SK-N-SH treated with all-trans-retinoic acid at 6 μM for 48 hours (cell line): ENCODE measurements around the gene ANK2.
"Not testable (repeated sequence)": the region's sequence is repeated elsewhere in the genome, so short reads cannot be mapped to it uniquely, and the experiment has no call there.

Experiments
- ATAC-seq: fragments of 200-7000 bp; cut with Tn5 transposase; 3 replicates; pipeline ENCODE4 v1.9.1; 2020; ENCODE audit warnings: mild to moderate bottlenecking, moderate library complexity
- BACH2 ChIP-seq: fragments of 250-450 bp; sonication (Bioruptor Pico); IDR thresholded peaks from 2 replicates; pipeline ENCODE4 v1.9.0; 2021; ENCODE audit warnings: mild to moderate bottlenecking, borderline replicate concordance
- ESRRG ChIP-seq: fragments of 250-450 bp; sonication (Bioruptor Pico); IDR thresholded peaks from 2 replicates; pipeline ENCODE4 v1.6.1; 2021; ENCODE audit warnings: mild to moderate bottlenecking
- GLIS3 ChIP-seq: fragments of 250-450 bp; sonication (Bioruptor Pico); IDR thresholded peaks from 2 replicates; pipeline ENCODE4 v1.5.0; 2020; ENCODE audit warnings: mild to moderate bottlenecking, moderate library complexity
- ISL1 ChIP-seq: fragments of 250-450 bp; sonication (Bioruptor Pico); IDR thresholded peaks from 2 replicates; pipeline ENCODE4 v2.1.2; 2022; ENCODE audit warnings: mild to moderate bottlenecking, moderate library complexity
- OSR1 ChIP-seq: fragments of 250-450 bp; sonication (Bioruptor Pico); IDR thresholded peaks from 2 replicates; pipeline ENCODE4 v1.8.0; 2022; ENCODE audit warnings: moderate library complexity, mild to moderate bottlenecking, inconsistent platforms
- RARB ChIP-seq: fragments of 250-450 bp; sonication (Bioruptor Pico); IDR thresholded peaks from 2 replicates; pipeline ENCODE4 v1.8.0; 2021; ENCODE audit warnings: mild to moderate bottlenecking, moderate library complexity
- SNAI2 ChIP-seq: fragments of 250-450 bp; sonication (Bioruptor Pico); IDR thresholded peaks from 2 replicates; pipeline ENCODE4 v1.5.0; 2020; ENCODE audit warnings: mild to moderate bottlenecking, moderate library complexity
- TCF4 ChIP-seq: fragments of 250-450 bp; sonication (Bioruptor Pico); IDR thresholded peaks from 2 replicates; pipeline ENCODE4 v1.8.0; 2021; ENCODE audit warnings: mild to moderate bottlenecking, moderate library complexity, borderline replicate concordance
- ZC3H10 ChIP-seq: fragments of 250-450 bp; sonication (Bioruptor Pico); IDR thresholded peaks from 2 replicates; pipeline ENCODE4 v1.5.1; 2021; ENCODE audit warnings: mild to moderate bottlenecking, moderate library complexity
- ZFP3 ChIP-seq: fragments of 250-450 bp; sonication (Bioruptor Pico); IDR thresholded peaks from 2 replicates; pipeline ENCODE4 v1.5.0; 2020; ENCODE audit warnings: mild to moderate bottlenecking, moderate library complexity
- ZFP30 ChIP-seq: fragments of 450-650 bp; formaldehyde crosslinking; IDR thresholded peaks from 2 replicates; pipeline ENCODE4 v1.5.0; 2022; ENCODE audit warnings: mild to moderate bottlenecking, moderate library complexity
- ZNF565 ChIP-seq: fragments of 450-650 bp; formaldehyde crosslinking; conservative IDR thresholded peaks from 2 replicates; pipeline ENCODE4 v1.5.0; 2020; ENCODE audit warnings: low read depth, mild to moderate bottlenecking, moderate library complexity
- ZNF70 ChIP-seq: fragments of 450-650 bp; formaldehyde crosslinking; IDR thresholded peaks from 2 replicates; pipeline ENCODE4 v1.5.0; 2020; ENCODE audit warnings: mild to moderate bottlenecking, moderate library complexity
- ZNF8 ChIP-seq: fragments of 450-650 bp; formaldehyde crosslinking; IDR thresholded peaks from 2 replicates; pipeline ENCODE4 v1.5.0; 2020; ENCODE audit warnings: mild to moderate bottlenecking, moderate library complexity
- TF ChIP-seq, protein P1 (sequence below): fragments of 250-450 bp; sonication (Bioruptor Pico); IDR thresholded peaks from 2 replicates; pipeline ENCODE4 v1.8.0; 2020; ENCODE audit warnings: mild to moderate bottlenecking, moderate library complexity, borderline replicate concordance
- TF ChIP-seq, protein P2 (sequence below): fragments of 250-450 bp; sonication (Bioruptor Pico); IDR thresholded peaks from 2 replicates; pipeline ENCODE4 v1.5.1; 2021; ENCODE audit warnings: mild to moderate bottlenecking, moderate library complexity
- TF ChIP-seq, protein P3 (sequence below): fragments of 250-450 bp; sonication (Bioruptor Pico); IDR thresholded peaks from 2 replicates; pipeline ENCODE4 v1.5.1; 2020; ENCODE audit warnings: low read depth, mild to moderate bottlenecking, moderate library complexity
- TF ChIP-seq, protein P4 (sequence below): fragments of 250-450 bp; sonication (Bioruptor Pico); IDR thresholded peaks from 2 replicates; pipeline ENCODE4 v1.5.0; 2020; ENCODE audit warnings: mild to moderate bottlenecking, moderate library complexity

The ANK2 gene

DNA sequence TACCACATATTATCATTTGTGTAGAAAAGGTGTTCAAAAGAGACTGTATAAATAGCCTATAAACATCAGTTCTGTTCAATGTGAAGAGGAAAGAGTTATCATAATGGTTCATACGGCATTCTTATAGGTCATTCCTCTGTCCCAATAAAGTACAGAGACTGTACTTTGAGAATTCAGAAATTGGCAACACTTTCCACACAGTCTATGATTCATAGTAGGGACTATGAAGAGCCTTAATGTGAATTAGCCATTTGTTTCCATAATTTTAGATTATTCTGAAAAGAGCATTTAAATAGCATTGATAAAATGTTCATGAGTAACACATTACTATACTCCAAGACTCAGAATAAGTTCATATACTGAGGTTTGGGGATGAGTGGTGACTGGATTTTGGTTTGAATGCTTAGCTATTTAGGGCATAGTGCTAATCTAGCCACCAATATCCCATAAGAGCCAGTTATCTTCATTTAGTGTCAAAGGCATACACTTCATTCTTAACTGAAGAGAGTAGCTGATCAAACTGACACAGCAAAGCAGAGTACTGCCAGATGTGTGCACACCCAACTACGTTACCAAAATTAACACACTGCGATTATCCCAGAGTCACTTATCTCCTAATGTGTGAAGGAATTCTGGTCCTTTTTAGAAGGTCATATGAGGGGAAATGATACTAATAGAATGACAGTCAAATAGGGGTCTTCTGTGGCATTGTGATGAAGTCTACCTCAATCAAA lies 10.2 kb downstream of the ANK2 start (continued):
- TF ChIP-seq, protein P1, sequence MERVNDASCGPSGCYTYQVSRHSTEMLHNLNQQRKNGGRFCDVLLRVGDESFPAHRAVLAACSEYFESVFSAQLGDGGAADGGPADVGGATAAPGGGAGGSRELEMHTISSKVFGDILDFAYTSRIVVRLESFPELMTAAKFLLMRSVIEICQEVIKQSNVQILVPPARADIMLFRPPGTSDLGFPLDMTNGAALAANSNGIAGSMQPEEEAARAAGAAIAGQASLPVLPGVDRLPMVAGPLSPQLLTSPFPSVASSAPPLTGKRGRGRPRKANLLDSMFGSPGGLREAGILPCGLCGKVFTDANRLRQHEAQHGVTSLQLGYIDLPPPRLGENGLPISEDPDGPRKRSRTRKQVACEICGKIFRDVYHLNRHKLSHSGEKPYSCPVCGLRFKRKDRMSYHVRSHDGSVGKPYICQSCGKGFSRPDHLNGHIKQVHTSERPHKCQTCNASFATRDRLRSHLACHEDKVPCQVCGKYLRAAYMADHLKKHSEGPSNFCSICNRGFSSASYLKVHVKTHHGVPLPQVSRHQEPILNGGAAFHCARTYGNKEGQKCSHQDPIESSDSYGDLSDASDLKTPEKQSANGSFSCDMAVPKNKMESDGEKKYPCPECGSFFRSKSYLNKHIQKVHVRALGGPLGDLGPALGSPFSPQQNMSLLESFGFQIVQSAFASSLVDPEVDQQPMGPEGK: no peak
- no peak for TF ChIP-seq SNAI2 (CRISPR knock-in tag)

DNA sequence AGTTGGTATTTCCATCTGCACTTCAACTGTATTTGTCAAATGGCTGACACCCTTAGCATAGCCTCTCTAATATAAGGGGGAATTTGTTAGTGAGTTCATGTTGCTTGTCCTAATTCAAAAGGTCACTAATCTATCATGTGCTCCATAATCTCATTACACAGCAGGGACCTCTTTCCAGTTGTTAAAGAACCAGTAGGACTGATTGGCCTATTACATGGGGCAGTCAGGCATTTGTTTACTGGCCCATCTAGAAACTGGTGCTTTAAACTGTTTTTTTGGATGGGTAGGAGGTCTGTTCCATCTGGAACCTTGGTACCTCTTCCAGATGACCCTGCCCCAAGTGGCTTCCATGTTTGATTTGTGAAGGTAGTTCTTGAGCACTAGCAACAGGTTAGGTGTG lies 11.4 kb downstream of the ANK2 start:
- TF ChIP-seq ZNF70 (CRISPR knock-in tag) (no peak), ZFP3 (CRISPR knock-in tag) (no peak), ISL1 (CRISPR knock-in tag) (no peak), ZFP30 (CRISPR knock-in tag) (no peak), OSR1 (CRISPR knock-in tag) (no peak), ESRRG (CRISPR knock-in tag) (no peak), ZNF8 (CRISPR knock-in tag) (no peak)
- ATAC-seq: no peak

DNA sequence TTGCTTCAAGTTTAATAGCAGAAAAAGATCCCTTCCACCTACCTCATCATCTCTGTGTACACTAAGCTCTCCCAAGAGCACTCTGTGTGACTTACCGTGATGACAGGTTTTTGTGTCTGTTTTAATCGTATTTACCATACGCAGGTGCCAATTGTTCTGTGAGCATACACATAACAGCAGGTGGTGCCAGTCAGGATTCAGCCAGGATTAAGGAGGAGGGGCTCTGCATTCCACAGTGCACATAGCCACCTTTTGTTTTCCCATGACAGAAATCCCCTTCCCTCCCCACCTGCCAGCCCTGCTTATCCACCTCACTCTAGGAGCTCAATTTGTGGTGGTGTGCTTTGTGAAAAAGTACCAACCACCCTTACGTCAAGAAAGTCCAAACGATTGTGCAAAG lies 14.8 kb downstream of the ANK2 start:
- TF ChIP-seq, protein P1: no peak
- TF ChIP-seq RARB (CRISPR knock-in tag) (no peak), OSR1 (CRISPR knock-in tag) (no peak), ZC3H10 (CRISPR knock-in tag) (no peak), BACH2 (CRISPR knock-in tag) (no peak), ZNF70 (CRISPR knock-in tag) (no peak), TCF4 (CRISPR knock-in tag) (no peak), ZFP3 (CRISPR knock-in tag) (no peak), SNAI2 (CRISPR knock-in tag) (no peak)
- TF ChIP-seq, protein P2, sequence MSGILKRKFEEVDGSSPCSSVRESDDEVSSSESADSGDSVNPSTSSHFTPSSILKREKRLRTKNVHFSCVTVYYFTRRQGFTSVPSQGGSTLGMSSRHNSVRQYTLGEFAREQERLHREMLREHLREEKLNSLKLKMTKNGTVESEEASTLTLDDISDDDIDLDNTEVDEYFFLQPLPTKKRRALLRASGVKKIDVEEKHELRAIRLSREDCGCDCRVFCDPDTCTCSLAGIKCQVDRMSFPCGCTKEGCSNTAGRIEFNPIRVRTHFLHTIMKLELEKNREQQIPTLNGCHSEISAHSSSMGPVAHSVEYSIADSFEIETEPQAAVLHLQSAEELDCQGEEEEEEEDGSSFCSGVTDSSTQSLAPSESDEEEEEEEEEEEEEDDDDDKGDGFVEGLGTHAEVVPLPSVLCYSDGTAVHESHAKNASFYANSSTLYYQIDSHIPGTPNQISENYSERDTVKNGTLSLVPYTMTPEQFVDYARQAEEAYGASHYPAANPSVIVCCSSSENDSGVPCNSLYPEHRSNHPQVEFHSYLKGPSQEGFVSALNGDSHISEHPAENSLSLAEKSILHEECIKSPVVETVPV (CRISPR knock-in tag): no peak
- TF ChIP-seq, protein P3, sequence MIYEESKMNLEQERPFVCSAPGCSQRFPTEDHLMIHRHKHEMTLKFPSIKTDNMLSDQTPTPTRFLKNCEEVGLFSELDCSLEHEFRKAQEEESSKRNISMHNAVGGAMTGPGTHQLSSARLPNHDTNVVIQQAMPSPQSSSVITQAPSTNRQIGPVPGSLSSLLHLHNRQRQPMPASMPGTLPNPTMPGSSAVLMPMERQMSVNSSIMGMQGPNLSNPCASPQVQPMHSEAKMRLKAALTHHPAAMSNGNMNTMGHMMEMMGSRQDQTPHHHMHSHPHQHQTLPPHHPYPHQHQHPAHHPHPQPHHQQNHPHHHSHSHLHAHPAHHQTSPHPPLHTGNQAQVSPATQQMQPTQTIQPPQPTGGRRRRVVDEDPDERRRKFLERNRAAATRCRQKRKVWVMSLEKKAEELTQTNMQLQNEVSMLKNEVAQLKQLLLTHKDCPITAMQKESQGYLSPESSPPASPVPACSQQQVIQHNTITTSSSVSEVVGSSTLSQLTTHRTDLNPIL: no peak

DNA sequence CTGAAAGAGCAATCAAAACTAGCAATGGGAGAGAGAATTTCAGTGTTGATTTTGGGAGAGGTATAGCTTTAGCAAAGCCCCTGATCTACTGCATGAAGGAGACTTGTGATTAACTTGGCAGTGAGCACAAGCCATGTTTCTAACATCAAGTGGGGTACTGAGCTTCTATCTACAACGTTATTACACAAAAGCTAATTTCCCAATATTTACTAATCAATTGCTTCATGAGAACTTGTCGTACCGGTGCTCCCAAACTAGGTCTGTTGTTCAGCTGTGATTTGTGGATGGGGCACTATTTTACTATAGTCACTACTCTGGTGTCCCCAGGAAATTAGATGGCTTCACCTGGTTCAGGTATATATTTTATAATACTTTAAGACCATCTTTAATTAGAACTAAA lies 16.2 kb downstream of the ANK2 start:
- ATAC-seq: no peak
- TF ChIP-seq ISL1 (CRISPR knock-in tag): no peak
- TF ChIP-seq ZC3H10 (CRISPR knock-in tag): no peak
- no peak for TF ChIP-seq ZNF70 (CRISPR knock-in tag)
- TF ChIP-seq, protein P4, sequence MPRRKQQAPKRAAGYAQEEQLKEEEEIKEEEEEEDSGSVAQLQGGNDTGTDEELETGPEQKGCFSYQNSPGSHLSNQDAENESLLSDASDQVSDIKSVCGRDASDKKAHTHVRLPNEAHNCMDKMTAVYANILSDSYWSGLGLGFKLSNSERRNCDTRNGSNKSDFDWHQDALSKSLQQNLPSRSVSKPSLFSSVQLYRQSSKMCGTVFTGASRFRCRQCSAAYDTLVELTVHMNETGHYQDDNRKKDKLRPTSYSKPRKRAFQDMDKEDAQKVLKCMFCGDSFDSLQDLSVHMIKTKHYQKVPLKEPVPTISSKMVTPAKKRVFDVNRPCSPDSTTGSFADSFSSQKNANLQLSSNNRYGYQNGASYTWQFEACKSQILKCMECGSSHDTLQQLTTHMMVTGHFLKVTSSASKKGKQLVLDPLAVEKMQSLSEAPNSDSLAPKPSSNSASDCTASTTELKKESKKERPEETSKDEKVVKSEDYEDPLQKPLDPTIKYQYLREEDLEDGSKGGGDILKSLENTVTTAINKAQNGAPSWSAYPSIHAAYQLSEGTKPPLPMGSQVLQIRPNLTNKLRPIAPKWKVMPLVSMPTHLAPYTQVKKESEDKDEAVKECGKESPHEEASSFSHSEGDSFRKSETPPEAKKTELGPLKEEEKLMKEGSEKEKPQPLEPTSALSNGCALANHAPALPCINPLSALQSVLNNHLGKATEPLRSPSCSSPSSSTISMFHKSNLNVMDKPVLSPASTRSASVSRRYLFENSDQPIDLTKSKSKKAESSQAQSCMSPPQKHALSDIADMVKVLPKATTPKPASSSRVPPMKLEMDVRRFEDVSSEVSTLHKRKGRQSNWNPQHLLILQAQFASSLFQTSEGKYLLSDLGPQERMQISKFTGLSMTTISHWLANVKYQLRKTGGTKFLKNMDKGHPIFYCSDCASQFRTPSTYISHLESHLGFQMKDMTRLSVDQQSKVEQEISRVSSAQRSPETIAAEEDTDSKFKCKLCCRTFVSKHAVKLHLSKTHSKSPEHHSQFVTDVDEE (CRISPR knock-in tag): no peak
- TF ChIP-seq ZNF565: no peak
- TF ChIP-seq GLIS3 (CRISPR knock-in tag): no peak

More for the DNA sequence above, 14.8 kb downstream of the ANK2 start:
- ATAC-seq: no peak

DNA sequence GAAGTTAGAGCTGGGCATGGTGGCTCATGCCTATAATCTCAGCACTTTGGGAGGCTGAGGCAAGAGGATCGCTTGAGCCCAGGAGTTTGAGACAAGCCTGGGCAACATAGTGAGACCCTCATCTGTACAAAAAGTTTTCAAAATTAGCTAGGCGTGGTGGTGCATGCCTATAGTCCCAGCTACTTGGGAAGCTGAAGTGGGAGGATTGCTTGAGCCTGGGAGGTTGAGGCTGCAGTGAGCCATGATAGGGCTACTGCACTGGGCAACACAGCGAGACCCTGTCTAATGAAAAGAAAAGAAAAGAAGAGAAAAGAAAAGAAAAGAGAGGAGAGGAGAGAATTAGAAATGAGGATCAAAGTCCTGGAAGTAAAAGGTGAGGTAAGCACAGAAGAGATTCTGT lies 19.3 kb downstream of the ANK2 start:
- ATAC-seq: not testable (repeated sequence)
